Occipital lobe (tissue), 2 donors: Measurements from ENCODE around the gene SMC4. TPM values are rescaled to one million over a fixed set of nuclear protein-coding genes. Genes with fewer than 3 reads are reported as not detected.
A peak's percentile ranks its signal among the peaks of the same experiment; 100 is the strongest.
"Not testable (repeated sequence)": the region's sequence is repeated elsewhere in the genome, so short reads cannot be mapped to it uniquely, and the experiment has no call there.

Source experiments
- DNase-seq: peaks from one replicate; lab custom pipeline; 2025; lab: John Stamatoyannopoulos, UW
- total RNA-seq: library from RNA; depleted of rRNA; stranded (reverse); fragments of >200 nt; gene quantifications from one replicate; pipeline ENCODE4 v1.2.3, GENCODE V29; 2014

SMC4 gene
- total RNA-seq, 1 donor from 2014 or later = 52.4 TPM

GRCh38 chr3:160445854-160446253, 46.4 kb downstream of the SMC4 start:
- DNase-seq = no peak

GRCh38 chr3:160446522-160447056, 47.1 kb downstream of the SMC4 start:
- DNase-seq = no peak

GRCh38 chr3:160447544-160447943, 48.1 kb downstream of the SMC4 start:
- DNase-seq = no peak

GRCh38 chr3:160448845-160449635, 49.6 kb downstream of the SMC4 start:
- DNase-seq = no peak

GRCh38 chr3:160449636-160450598, 50.5 kb downstream of the SMC4 start, which contains the start of gene TRIM59:
TRIM59 (minus strand) TSS chr3:160449786; CDS start chr3:160439183, 10,603 bp downstream.
- DNase-seq = peak; percentile 64

- no peak for DNase-seq
These were observed 51.4 kb downstream of the SMC4 start for GRCh38 chr3:160450846-160451245.

- DNase-seq = no peak
These were observed 52.2 kb downstream of the SMC4 start for GRCh38 chr3:160451602-160452001.

GRCh38 chr3:160452251-160452650, 52.8 kb downstream of the SMC4 start:
- not testable (repeated sequence) for DNase-seq

GRCh38 chr3:160454995-160455394, 55.5 kb downstream of the SMC4 start:
- DNase-seq = no peak

- DNase-seq = no peak
These were observed 56.4 kb downstream of the SMC4 start for GRCh38 chr3:160455846-160456245.

GRCh38 chr3:160458151-160458550, 58.7 kb downstream of the SMC4 start:
- DNase-seq = no peak

- no peak for DNase-seq
These were observed 60.1 kb downstream of the SMC4 start for GRCh38 chr3:160459450-160459970.

- no peak for DNase-seq
These were observed 60.6 kb downstream of the SMC4 start for GRCh38 chr3:160460033-160460432.

GRCh38 chr3:160464321-160464720, 64.9 kb downstream of the SMC4 start:
- DNase-seq = no peak

- no peak for DNase-seq
These were observed 65.5 kb downstream of the SMC4 start for GRCh38 chr3:160464971-160465370.

- DNase-seq = no peak
These were observed 70.7 kb downstream of the SMC4 start for GRCh38 chr3:160470181-160470580.

GRCh38 chr3:160471892-160472291, 72.4 kb downstream of the SMC4 start:
- no peak for DNase-seq

- DNase-seq = no peak
These were observed 72.9 kb downstream of the SMC4 start for GRCh38 chr3:160472344-160472743.

- DNase-seq = no peak
These were observed 73.8 kb downstream of the SMC4 start for GRCh38 chr3:160473221-160473620.

- DNase-seq = no peak
These were observed 74.5 kb downstream of the SMC4 start for GRCh38 chr3:160473978-160474377.

GRCh38 chr3:160474416-160474838, 75.0 kb downstream of the SMC4 start:
- DNase-seq = no peak

- no peak for DNase-seq
These were observed 75.7 kb downstream of the SMC4 start for GRCh38 chr3:160475153-160475552.
